ENCODE measurements around the gene C17orf75.

GRCh38 chr17:32341857-32342602, at the start of gene C17orf75:
- TF ChIP-seq CTCF (conservative IDR thresholded peaks at IDR 0.05; ENCODE audit: low read depth, low read length) (no peak), MAFK (IDR thresholded peaks at IDR 0.05; ENCODE audit: low read depth, low read length) (no peak), RCOR1 (IDR thresholded peaks at IDR 0.05; ENCODE audit: insufficient replicate concordance, low read length) (no peak), SMC3 (IDR thresholded peaks at IDR 0.05; ENCODE audit: low read depth, low read length) (no peak), FOS (IDR thresholded peaks at IDR 0.05; ENCODE audit: low read depth, low read length) (no peak), ELK1 (IDR thresholded peaks at IDR 0.05; ENCODE audit: borderline replicate concordance, low read depth, low read length) (no peak), CEBPB (IDR thresholded peaks at IDR 0.05; ENCODE audit: low read depth, low read length) (no peak), RFX5 (IDR thresholded peaks at IDR 0.05; ENCODE audit: low read depth, low read length) (no peak), RAD21 (IDR thresholded peaks at IDR 0.05; ENCODE audit: low read length) (no peak)
